SIG-M5 treated with dmso at 0.1 percent for 504 hours (cell line): ENCODE measurements around the gene ALX4.
A peak's percentile ranks its signal among the peaks of the same experiment; 100 is the strongest.

Experiments used
- DNase-seq: peaks from one replicate; lab custom pipeline; 2025; ENCODE audit not compliant: unreplicated experiment; lab: John Stamatoyannopoulos, UW

ALX4 gene

DNA sequence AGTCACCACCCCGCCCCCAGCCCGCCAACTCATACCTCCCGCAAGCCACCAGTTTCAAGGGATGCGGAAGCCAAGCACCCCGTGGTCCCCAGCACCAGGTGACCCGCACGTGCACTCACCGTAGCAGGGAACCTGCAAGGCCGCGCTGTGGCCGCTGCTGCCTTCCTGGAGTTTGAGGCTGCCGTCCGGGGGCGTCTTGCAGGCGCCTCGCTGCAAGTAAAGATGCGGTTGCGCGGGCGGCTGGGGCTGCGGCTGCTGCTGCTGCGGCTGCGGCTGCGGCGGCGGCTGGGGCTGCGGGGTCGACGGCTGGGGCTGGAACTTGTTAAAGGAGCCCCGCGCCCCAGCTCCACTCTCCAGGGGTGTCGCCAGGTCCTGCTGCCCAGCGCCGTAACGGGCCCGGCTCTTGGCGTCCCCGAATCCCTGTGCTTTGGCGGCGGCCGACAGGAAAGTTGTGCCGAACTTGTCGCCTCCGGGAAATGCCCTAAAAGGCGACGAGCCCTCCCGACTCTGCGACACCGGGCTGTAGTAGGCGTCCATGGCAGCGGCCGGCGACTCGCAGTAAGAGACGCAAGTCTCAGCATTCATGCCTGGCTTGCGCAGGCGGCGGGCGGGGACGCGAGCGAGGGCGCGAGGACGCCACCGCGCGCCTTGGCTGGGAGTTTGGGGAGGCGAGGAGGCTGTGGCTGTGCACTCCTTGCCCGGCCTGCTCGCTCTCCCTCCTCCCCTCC is at the start of gene ALX4:
Gene ALX4, minus strand, starts transcription at position 662 of the 728 bp plus-strand sequence. Its CDS starts 77 bp downstream, at position 585.
- no peak for DNase-seq

DNA sequence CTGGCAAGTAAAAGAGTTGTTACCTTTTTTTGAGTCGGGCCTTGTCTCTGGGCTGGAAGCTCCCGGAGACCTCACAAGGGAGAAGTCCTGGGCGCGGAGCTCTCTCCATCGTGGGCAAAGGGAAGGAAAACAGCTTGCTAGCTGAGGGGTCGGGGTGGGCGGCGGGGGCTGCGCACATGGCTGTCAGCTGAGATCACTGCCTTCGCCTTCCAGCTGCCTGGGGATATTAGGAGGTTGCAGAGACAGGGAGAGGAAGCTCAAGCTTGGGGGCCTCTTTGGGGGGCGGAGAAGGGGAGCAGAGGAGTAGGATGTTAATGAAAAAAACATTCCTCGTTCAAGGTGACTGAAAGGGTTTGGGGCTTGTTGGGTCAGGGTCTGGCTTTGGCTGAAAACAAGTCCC is 49.2 kb upstream of the ALX4 start:
- no peak for DNase-seq

DNA sequence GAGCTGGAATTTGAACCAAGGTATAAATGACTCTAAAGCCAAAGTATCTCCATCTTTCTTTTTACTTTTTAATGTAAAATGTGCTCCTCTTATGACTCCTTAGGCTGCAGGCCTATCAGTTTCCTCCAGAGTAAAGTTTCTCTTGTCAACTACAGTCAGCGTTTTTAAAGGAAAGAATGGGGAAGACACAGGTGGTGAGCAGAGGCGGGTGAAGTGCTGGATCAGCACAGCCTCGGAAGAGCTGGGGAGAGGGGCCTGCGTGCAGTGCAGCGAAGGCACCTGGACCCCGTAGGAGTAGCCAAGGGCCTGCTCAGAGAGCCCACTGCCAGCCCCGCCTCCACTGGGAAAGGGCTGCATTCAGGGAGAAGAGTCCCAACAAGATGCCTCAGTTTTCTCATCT is 48.8 kb upstream of the ALX4 start:
- no peak for DNase-seq

DNA sequence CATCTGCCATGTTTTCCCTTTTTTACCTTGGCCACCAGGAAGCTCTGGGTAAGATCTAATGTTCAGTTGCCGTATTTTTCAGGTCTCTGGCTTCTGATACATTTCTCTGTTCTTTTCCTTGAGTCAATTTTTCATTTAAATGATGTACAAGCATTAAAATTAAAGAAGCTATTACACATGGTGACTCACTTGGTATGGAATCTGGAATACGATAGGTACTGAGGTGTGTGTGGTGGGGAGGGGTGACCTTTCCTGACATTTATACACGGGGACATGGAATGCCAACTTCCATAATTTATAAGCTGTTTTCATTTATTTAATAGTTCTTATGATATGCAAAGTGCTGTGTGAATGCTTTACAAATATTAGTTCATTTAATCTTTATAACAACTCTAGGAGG is 47.8 kb upstream of the ALX4 start:
- DNase-seq: no peak

DNA sequence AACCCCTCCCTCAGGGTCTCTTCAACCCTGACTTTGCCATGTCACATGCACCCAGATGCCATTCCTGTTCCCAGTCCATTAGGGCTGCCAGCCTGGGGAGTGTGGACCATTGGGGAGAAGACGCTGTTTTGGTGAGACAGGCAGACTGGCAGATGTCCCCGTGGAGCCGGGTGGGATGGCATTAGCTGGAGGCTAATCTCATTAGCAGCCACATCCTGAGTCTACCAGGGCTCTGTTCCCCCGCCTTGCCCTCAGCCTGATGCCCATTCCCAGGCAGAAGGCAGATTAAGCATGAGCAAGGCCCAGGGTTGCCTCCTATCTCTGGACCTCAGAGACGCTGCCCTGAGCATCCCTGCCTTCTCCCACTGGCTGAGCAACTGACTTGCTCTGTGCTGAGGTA is 46.4 kb upstream of the ALX4 start:
- DNase-seq: no peak

DNA sequence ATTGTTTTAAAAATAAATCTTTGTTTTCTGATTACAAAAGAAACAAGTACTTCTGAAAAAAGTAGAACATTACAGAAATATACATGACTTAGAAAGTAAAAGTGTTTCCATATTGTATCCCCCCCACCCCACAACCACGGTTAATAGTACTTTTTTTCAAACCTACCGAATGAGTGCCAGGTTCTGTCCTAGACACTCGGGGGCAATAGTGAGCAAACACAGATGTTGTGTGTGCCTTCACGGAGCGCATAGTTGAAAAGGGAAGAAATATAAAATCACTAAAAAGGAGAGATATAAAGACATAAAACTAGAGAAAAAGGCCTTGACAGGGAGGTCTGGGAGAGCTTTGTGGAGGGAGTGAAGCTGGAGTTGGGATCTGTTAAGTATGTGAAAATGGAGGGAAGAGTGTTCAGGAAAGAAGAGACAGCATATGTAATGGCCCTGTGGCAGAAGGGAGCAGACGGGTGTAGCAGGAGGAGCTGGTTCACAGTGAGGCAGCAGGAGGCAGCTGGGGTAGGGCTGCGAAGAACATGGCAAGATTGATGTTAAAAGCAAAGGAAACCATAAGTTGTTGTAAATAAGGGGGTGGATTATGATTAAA is 42.1 kb upstream of the ALX4 start:
- no peak for DNase-seq

DNA sequence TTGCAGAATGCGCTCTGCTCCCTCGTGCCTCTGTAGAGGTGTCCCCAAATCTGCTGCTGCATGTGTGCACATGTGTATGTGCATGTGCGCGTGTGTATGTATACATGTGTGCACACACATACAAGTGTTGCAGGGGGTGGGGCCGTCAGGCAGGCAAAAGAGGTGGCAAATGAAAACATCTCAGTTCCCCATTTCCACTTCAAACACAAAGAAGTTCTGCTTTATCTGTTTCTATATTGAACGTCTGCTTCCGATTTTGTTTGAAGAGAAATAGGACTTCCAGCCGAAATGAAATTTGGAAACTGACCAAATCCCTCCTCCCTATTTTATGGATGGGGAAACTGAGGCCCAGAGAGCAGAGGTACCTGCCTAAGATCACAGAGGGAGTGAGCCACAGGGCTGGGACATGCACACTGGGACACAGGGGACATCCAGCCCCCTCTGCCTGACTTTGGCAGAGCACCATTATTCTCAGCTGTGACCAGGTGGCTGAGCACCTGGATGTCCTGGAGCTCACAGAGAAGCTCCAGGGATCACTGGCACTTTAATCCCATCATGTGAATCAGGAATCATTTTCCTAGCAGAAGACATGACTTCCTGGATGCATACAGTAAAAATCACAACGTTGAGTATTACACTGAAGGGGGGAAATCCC is 41.2 kb upstream of the ALX4 start:
- peak; percentile 47 for DNase-seq

DNA sequence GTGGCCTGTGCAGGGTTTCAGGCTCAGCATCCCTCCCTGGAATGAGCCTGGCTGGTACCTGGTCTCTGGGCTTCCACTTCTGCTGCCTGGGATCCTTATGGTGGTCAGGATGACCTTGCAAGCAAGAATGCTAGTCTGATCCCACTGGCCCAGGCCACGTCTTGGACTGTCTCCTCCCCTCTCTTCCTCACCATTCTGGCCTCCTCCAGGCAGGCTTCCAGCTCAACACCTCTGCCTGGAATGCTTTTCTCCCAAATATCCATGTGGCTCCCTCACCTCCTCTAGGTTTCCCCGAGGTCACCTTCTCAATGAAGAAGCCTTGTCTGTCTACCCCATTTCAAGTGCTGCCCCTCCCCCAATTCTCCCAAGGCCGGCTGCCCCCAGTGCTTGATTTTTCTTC is 39.4 kb upstream of the ALX4 start:
- DNase-seq: no peak

DNA sequence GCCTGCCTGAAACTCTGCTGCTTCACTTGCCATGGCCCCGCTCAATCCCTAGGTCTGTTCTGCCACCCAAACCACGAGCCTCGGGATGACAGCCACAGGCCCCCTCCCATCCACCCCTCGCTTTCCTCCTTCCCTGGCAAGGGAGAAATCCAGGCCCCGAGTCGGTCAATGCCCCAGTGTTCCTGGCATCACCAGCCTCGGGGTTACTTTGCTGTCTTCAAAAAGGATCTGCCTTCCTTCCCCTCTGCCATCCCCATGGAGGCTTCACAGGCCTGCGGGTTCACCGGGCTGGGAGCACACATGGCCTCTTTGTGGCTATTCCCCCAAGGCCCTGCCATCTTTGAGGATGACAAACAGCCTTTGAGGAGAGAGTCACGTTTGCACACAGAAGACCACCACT is 38.8 kb upstream of the ALX4 start:
- no peak for DNase-seq

DNA sequence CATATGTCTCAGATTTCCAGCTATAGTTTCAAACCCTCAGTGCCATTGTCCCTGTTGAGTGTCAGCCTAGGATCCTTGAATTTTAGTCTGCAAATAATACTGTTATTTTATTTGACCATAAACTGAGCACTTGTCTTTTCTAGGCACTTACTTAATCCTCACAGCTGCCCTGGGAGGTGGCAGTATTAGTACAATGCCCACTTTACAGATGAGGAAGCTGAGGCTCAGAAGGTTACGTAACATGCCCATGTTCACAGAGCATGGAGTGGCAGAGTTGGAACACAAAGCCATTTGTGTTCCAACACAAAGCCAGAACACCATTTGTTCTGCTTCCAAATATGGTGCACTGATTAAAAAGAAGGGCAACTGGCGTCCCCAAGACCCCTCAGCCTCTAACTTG is 38.2 kb upstream of the ALX4 start:
- no peak for DNase-seq

DNA sequence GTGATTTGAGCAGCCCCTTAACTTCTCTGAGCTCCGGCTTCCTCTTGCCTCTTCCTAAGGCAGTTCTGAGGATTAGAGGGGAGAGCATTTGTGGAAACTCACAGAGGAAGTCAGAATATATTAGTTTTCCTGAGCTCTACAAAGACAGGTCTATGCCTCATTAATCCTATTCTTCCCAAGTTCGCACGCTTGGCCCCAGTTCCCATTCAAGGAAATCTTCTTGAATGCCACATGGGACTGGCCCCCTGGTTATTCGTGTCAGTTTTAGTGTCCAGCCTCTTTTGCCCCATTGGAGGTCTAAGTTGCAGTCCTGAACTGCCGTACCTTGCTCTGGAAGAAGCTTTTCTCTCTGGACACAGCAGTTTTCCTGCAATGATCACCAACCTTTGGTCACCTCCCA is 37.6 kb upstream of the ALX4 start:
- no peak for DNase-seq

DNA sequence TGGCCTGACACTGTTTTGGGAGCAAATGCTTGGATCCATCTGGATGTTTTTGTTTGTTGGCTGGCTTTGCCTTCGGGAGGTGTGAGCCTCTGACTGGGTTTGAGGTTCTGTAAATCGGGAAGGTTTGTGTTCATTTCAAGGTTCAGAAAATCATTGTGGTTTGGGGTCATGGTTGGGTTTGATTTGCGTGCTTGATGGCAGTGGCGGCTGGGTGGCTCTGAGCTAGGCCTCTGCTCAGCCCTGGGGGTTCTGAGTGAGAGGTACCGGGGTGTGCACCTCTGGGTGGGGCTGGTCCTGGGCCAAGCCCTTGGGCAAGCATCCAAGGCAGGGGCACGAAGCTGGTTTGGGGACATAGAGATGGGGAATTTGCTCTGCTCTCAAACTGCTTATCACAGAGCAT is 37.0 kb upstream of the ALX4 start:
- no peak for DNase-seq

DNA sequence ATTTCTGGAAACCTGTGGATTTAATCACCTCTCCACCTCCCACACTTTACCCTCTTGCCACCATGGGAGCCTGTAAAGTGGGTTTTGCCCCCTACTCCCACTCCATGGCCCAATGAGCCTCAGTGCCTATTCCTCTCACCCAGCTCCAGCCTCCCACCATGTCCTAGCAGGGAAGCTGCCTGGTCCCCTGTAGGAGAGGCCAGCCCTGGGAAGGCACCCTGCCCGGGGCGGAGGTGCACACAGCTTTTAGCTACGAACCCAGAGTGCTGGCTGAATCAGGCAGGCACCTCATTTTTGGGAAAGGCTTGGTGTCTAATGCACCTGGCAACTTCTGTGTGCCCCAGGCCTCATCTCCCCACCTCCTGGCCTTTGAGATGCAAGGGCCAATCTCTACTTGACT is 35.8 kb upstream of the ALX4 start:
- no peak for DNase-seq

DNA sequence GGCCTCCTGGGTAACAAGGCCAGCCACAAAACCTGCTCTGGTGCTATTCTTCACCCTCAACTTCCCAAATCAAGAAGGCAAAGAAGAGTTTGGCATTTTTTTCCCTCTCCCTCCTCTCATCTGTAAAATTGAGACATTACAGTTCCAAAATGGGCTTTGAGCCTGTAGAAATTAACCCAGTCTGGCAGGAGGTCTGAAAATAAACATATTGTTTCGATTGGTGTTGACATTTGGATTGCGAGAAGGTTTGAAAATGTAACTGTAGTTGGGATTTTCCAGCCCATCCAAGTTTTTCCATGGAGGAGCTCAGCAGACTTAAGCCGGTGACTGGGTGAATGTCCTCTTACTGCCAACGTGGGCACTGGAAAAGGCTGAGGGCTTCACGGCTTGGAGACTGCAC is 35.0 kb upstream of the ALX4 start:
- no peak for DNase-seq

DNA sequence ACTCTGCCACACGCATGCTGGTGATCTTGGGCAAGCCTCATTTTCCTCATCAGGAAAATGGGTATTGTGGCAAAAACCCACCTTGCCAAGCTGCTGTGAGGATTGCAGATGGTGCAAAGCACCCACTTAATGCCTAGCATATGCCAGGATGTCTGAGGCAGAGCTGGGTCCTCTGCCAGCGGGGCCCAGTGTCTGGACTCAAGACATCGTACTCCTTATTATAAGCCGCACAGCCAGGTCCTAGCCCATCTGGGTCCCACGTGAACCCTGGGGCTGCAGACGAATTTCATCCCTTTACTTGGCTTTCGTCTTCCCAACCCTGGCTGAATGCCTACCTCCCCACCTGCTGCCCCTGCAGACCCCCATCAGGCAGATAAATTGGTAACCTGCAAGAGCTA is 34.5 kb upstream of the ALX4 start:
- no peak for DNase-seq

DNA sequence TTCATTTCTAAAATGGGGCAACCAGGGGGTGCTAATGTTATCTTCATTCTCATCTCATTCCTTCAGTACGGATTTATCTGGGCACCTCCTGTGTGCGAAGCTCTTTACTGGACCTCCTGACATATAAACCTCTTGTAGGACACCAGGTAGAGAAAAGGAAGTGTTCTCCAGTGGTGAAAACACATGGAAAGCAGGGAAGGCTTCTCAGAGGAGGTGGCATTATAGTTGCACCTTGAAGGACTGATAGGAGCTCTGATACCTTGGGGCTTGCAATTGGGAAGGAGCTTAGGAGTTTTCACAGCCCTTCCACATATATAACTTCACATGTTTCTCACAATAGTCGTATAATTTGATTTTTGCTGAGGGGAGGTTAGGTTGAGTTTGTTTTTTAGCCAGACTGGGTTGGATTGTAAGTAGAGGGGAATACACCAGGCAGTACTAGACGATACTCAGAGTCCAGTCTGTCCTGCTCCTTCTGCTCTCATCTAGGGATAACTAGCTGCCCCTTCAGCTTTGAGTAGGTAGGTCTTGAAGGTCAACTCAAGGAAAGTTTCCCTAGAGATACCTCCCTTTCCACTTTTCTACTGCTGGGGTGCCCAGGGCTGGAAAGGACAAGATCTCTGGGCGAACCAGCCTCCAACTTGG is 34.0 kb upstream of the ALX4 start:
- DNase-seq: no peak

DNA sequence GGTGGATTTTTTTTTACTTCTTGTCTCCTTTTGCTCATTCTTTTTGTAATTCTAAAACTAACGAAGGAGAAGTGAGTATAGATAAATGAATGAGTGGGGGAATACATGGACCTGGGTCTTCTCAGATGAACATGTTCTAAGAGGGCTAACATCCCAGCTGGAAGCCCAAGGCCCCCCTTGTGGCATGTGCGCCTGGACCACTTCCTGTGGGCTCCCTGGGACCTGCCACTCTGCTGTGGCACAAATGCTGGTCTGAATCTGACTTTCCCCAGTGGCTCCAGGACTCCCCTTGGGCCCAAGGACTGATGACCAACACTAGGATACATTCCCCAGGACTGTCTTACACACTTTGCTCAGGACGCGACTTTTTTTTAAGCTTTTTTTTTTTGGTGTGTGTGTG is 32.7 kb upstream of the ALX4 start:
- no peak for DNase-seq

DNA sequence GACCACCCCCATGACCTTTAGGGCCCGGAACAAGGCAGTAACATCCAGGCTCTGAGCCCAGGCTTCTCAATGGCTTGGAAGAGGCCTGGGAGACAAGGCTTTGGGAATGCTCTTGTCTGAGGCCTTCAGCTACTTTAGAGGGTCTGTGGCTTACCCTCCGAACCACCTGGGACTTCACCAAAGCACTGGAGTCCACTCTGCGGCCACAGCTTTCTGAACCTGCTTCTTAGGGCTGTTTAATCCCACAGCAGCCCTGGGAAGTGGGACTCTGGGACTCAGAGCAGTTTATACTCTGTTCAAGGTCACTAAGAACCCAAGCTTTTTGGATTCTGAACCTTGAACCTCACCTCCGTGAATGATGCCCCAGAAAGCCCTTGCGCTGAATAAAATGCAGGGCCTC is 30.7 kb upstream of the ALX4 start:
- DNase-seq: no peak

DNA sequence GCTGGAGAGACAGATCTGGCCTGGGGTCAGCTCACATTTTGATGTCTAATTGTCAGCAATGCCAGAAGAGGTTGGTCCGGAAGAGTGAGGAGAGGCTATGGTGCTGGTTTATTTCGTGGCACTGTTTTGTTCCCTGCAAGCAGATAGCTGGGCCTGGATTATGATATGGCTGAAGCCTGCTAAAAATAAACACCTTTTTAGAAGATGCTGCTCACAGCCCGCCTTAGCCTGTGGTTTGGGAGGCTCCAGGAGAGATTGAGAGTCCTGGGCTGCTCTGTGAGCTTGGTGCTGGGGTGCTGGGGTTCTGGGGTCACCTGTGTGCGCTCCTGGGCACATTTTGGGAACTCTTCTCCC is 29.6 kb upstream of the ALX4 start:
- DNase-seq: no peak

DNA sequence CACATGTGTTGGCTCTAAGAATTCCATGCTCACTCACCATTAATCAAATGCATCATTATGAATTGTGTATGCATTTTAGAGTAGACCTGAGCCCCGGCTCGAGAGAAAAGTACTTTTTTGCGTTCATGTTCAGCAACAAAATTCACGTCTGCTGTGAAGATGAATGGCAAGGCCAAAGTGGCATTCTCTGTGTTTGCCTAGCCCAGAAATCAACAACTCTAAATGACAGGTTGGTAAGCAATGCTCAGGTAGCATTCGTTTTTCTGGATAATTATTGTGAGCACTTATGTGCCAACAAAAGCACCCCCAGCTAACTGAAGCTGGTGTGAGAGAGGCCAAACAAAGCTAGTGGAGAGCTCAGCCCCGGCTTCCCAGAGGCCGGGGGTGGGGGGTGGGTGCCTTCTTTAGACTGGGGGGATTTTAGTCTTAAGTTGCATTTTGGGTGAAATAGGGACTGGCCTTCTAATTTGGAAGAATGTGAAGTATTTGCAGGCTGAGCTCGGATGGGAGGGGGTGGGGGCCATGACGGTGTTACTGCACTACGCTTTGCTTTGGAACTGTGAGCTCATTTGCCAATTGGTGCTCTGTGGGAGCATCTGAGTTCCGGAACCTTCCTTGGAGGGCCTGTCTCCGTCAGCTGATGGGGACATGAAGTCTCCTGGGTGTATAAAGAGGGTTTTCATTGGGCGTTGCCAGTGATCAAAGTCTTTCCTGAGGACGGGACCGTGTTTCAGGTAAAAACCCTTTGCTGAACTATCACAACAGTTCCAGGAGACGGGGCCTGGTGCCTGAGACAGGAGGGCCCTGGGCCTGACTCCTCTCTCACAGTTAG is 29.0 kb upstream of the ALX4 start:
- DNase-seq: no peak

DNA sequence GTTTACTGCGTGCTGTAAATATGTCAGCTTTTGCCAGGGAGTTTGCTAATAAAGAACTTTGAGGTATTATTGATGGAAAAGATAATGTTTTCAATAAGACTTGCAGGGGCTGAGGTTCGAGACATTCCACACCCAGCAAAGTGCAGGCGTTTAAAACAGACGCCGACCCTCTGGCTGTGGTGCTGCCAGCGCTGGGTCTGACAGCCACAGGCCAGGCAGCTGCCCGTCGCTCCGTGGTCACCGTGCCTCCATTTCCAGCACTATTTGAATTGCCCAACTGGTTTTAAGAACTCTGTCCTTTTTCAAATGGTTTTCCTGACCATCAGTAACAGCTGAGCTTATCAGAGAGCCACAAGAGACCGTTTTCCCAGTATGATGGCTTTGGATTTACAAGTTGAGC is 28.1 kb upstream of the ALX4 start:
- no peak for DNase-seq
